LHCN-M2 (cell line): ENCODE measurements around the gene SULT1C2. TPM values are rescaled to one million over a fixed set of nuclear protein-coding genes. Genes with fewer than 3 reads are reported as not detected.
"Not testable (repeated sequence)": the region's sequence is repeated elsewhere in the genome, so short reads cannot be mapped to it uniquely, and the experiment has no call there.

Experiments used
- DNase-seq: peaks from one replicate; pipeline ENCODE4 v3.0.0-alpha.2; 2012; ENCODE audit warnings: low read depth
- polyA plus RNA-seq: library from polyadenylated mRNA; unstranded; fragments of >200 nt; gene quantifications from one replicate; pipeline ENCODE4 v1.2.1, GENCODE V29; 2012; ENCODE audit warnings: missing spikeins
- total RNA-seq: library from RNA; depleted of rRNA; stranded (reverse); fragments of >200 nt; gene quantifications from 2 replicates; pipeline ENCODE4 v1.2.3, GENCODE V29; 2014; rRNA removed

SULT1C2 gene
- 0.06 TPM in 1 of 2 replicates, not detected in the other for total RNA-seq
- polyA plus RNA-seq: 0.01 TPM

DNA sequence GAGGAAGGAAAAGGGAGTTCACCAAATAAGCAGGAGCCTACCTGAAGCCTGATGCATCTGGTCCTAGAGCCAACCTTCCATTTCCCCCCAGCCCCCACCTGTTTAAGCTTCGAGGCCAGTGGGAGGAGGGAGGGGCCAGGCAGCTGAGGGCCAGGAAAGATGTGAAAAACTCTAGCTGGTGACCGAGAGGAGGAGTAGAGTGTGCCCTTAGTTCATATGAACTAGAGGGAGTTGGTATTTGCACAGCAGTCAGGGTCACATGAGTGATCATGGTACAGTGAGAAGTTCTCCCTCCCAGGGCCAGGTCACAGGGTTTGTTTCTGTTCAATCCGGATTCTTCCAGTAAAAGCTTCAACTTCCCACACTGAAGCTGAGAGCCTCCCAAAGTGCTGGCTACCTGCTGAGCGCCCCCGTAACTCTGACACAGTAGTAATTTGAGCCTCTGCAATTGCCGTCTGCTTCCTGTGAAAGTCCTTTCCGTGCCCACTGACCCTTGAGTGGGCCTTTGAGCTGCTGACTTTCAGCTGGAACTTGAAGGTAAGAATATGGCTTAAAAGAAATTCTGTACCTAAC is at the start of gene SULT1C2:
Gene SULT1C2 (plus strand): TSS at position 362 of the 573 bp plus-strand sequence. CDS start 4,773 bp downstream, outside the sequence.
- peak; percentile 18 for DNase-seq

DNA sequence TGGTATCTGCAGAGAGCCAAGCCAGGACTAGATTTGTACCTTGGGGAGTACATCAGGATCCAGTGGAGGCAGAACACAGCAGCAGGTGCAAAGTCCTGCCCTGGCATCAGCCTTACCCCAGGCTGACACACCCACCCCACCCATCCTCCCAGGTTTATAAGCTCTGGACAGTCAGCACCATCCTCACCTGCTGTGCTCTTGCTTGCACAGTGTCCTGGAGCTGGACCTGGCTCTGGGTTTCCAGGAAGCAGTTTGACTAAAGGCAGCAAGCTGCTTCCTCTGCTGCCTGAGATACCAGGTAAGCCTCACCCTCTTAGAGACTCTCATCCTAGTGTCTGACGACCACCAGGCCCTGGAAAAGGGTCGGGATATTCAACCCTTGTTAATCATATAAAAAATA is 48.9 kb upstream of the SULT1C2 start, which contains the start of gene SULT1C3:
Gene SULT1C3 (plus strand): TSS at position 183 of the 400 bp plus-strand sequence. CDS start 7,227 bp downstream, outside the sequence.
- DNase-seq: no peak

DNA sequence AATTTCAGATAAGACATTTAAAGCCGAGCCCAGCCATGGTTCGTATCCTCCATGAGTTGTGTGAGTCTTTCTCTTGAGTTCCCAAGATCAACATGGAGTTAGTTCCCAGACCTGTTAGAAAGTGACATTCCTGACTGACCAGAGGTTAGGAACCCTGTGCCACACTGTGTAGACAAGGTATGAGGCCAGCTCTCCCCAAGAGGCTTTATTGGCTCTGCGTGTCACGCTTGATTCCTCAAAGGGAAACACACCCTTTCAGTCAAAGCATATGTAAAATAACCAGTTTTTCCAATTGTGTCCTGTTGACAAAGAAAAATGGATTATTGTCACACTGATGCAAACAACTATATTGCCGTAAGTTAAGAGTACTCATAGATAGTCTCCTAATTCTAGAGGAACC is 47.7 kb upstream of the SULT1C2 start:
- DNase-seq: no peak

DNA sequence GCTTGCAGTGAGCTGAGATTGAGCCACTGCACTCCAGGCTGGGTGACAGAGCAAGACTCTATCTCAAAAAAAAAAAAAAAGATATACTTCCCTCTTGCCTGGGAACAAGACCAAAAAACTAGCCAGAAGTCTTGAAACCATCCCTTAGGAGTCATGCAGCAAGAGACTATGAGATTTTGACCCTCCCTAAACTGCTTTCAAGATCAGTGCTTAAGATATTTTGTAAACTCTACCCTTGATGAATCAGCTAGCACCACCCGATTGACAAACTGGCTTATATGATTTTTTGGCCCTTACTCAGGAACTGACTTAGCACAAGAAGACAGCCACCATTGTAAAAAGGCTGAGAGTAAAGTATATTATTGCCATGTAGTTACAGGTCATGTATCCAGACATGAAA is 45.1 kb upstream of the SULT1C2 start:
- no peak for DNase-seq

DNA sequence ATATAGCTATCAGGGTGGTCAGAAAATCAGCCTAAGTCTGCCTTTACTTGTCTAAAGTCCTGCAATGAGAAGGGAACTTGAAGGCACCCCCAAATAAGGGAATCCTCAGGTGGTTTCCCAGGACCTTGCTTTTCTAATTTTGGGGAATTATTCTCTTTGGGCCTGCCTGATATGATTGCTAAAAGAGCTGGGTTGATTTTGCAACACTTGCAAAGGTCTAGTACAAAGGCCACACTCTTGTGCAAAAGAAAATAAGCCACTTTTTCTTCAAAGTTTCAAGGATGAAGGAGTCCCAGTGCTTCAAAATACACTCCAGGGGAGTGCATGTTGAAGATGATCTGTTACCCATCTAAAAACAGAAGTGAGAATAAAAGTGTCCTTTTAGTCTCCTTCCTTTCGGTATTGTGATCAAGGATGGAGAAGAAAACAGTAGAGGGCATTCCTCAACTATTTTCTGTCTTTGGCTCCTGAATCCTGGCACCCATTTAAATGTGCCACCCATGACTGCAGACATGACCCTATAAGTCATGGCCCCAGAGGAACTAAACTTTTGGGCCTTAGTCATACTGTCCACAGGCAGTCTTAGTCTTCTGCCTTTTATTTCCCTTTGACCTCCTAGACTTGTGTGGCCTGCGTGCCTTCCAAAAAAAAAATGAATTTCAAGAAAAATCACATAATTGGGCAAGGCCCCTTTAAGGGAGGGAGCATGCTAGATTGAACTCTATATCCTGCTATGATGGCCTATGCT is 43.9 kb upstream of the SULT1C2 start:
- no peak for DNase-seq

DNA sequence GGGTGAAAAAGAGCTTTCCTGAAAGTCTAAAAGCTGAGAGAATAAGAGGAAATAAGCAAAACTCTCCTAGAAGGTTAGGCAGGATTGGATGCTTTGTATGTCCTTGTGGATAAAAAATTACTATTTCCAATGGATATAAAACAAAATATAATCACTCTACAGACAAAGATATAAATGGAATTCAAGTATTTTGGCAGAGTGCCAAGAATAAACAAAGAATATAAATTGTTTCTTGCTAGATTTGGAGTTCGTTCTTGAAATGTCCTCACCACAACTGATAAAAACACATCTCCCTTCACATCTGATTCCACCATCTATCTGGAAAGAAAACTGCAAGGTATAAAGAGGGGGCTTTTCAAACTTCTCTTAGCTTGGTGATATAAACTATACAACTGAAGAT is 35.6 kb upstream of the SULT1C2 start:
- no peak for DNase-seq

DNA sequence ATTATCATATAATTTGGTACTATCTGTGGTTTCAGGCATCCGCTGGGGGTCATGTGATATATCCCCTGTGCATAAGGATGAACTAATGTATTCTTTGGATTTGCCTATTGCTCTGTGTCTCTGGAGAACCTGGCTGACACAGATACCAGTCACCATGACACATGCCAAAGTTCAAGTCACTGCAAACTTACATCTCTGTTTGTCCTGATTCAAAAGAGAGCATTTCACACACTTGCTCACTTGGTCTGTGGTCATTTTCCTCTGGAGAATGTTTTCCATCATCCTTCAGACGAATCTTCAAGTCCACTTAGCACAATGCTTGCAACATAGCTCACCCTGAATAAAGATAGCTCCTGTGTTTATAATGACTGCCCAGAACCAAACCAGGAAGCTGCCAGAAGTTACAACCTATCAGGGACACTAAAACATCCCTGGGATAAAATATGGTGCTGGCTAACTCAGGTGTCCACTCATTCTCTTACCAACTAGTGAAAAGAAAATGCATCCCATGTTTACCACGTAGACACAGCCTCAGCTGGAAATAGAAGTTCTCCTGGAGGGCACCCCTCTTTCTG is 30.9 kb upstream of the SULT1C2 start:
- peak; percentile 73 for DNase-seq

DNA sequence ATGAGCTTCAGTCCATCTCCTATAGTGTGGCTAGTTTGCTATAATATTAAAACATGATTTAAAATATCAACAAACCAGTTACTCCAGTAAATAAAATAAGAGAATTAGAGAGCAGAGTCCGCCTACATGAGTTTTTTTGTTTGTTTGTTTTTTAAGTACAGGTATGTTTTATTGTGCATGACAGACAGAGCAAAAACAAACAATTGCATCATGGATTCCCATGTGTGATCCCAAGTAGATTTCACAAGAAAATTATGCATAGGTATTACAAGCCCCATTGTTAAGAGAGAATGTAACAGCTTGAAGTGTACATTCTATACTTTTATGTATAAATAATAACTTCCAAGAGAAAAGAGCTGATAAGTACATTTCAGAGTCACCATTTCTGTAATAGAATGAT is 27.9 kb upstream of the SULT1C2 start:
- no peak for DNase-seq

DNA sequence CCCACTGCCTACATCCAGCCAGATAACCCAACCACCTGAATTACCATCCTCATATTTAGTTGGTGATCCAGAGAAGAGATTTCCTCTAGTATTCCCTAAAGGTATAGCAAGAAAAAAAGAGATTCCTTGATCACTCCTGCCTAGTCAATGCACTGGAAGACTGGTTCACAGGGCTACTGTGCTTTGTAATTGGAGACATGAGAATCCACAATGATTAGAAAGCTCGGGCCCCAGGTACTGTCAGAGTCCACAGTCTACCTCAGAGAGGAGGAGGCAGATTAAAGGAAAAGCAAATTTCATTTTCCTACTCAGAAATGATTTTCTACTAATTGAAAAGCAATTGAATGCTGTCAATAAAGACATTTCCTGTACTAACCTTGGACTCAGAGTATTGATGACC is 26.7 kb upstream of the SULT1C2 start:
- no peak for DNase-seq

DNA sequence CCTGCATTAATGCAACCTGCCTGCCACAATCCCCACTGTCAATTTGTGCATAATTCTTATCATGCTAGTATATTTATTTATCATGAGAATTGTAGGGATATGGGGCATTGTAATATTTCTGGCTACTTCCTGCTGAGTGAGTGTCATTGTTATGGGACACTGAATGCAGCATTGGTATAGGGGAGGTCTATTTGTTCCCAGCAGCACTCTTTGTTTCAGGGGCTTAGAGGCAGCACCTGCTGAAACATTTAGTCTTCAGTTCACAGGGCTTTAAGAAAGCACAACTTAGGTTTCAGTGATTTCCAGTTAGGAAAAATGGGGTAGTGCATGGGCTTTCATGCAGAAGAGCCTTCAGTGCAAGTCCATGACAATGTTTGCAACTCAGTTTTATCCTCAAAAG is 25.3 kb upstream of the SULT1C2 start:
- no peak for DNase-seq

DNA sequence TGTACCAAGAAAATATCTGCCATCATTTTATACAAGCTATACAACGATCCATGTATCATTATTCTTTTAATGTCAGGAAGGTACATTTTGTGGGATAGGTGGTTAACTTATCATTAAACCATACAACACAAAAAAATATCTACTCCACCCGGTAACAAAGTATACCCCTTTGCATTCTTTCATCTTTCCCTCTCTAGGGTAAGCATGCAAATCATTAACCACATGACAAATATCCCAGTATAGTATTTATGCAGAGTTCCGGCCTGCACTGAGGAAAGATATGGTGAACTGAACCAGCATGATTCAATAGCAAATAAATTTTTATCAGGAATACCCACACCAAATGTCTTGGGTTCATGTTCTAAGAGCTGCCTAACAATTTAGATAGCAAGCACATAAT is 22.5 kb upstream of the SULT1C2 start:
- DNase-seq: no peak

DNA sequence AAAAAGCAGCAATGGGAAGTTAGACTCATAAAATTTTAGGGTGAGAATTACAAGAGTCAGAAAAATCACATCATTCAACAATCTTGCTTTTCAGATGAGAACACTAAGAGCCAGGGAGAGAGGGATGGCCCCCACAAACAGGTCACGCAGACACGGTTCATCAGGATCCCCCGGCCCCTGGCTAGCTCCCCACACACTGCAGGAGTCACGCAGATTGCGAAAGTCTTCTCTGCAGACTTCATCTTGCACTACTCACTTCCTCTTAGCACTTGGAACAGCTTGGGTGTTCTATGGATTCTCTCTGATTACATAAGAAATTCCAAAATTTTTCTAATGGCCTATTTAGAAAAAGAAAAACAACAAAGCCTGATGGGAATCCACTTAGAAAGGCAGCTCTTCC is 21.6 kb upstream of the SULT1C2 start:
- peak; percentile 34 for DNase-seq

DNA sequence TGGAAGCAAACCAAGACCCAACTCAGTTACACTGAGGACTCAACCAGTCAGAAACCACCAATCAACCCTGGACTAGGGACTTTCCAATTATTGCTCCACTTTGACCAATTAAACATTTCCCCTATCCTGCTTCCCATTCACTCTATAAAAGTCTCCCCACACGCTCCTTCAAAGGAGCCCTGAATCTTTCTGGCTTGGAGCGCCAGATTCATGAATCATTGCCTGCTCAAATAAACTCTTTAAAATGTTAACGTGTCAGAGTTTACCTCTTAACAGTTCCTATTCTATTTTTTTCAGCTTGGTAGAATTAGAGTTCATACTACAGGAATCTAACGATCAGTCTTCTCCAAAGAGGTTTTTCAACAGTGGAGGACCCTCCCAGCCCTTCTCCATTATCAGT is 20.7 kb upstream of the SULT1C2 start:
- peak; percentile 65 for DNase-seq

DNA sequence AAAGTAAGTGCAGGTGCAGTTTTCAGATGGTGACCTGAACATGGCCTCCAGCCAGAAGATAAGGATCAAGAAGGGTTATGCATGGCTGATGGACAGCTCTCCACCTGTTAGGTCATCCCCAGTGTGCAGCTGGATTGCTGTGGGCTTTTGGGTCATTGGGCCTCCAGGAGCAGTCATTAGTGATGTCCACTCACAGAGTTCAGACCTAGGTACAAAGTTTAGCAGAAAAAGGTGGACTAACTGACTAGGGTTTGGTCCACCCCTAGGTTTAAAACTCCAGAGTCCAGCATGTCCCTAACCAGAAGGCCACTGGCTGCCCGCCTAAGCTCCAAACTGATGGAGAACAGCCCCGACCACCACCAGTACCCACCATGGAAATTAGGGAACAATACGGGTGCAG is 18.3 kb upstream of the SULT1C2 start:
- no peak for DNase-seq

DNA sequence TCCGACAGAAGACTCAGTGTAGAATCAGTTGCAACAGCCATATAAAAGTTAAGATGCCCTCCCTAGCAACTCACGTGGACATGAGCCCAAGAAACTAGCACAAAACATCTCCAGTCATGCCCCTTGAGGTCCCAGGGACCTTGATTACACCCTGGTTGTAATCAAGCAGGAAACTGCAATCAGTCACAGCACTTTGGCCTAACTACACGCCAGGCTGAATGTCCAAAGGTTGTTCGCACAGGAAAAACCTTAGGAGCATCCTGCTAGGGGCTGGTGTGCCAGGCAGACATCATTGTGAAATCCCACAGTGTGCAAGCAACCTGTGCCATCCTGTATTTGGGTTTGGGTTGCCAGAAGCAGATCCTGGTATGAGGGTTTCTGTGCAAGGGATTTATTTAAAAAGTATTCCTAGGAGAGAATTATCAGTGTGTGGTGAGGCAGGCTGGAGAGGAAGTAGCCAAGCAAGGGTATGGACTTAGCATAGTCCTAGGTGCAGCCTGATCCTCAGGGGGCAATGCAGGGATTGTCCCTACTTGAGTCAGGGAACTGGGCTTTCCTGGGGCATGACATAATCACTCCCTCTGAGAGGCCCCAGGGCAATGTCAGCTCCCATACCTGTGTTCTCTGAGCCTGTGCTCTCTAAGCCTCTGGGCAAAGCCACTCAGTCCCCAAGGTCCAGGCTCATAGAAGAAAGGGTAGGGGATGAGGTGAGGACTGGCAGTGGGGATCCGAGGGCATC is 17.8 kb upstream of the SULT1C2 start:
- DNase-seq: no peak

DNA sequence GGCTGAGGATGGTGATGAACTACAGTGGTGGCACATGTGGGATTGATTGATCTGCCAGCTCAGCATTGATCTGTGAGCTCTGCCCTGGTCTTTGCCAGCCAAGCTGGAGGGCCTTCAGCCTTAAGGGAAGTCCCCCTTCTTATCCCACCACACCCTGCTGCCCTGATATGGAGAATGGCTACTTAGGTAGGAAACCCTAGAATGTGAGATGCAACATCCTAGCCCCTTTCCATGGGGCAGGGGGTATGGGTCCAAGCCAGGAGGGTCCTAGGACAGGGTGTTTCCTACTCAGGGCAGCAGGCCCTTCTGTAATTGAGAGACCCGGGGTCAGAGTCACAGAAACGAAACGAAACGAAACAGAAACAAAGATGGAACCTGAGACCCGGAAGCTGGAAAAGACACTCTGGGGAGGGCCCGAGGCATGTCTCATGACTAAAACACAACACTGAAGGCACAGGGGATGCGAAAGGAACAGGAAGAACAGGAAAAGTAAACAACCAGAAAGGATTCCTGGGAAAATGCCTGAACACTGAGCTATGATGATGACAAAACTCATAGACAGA is 16.9 kb upstream of the SULT1C2 start:
- peak; percentile 92 for DNase-seq

DNA sequence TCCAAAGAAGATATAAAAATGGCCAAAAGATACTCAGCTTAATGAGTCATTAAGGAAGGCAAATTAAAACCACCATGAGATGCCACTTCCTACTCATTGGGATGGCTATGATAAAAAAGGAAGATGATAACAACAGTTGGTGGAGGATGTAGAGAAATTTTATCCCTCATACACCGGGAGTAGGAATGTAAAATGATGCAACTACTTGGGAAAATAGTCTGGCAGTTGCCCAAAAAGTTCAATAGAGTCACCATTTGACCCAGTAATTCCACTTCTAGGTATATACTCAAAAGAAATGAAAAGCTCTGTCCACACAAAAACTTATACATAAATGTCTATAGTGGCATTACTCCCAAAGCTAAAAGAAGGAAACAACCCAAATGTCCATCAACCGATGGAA is 10.1 kb upstream of the SULT1C2 start:
- peak; percentile 67 for DNase-seq

DNA sequence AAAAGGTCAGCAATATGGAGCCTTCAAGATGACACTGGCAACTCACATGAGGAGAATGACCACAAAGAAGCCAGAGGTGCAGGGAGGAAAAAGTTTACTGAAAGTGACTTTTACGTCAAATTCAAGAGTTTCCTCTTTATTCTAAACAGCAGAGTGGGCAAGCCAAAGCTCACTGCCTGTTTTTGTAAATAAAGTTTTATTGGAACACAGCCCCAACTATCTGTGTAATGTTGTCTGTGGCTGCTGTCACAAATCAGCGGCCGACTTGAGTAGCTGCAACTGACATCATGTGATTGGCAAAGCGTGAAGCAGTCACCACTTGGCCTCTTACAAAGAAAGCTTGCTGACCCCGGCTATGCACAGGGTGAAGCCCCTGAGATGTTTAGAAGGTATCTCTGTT is 9.2 kb upstream of the SULT1C2 start:
- DNase-seq: no peak

DNA sequence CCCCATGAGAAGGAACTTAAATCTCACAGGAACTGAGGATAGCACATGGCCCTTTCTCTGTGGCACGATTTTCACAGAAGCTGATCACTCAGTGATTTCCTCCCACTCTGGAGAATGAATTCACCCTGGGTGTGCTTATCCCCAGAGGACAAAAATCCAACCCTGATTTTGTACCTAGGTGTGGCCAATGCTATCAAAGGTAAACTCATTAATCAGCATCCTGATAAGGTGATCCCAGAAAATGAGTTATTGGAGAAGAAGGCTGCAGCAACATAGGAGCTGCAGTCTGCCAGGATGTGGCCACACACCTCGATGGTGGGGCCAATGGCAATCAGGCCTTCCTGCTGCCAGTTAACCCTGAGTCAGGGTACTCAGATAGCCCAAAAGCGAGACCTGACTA is 8.2 kb upstream of the SULT1C2 start:
- no peak for DNase-seq

DNA sequence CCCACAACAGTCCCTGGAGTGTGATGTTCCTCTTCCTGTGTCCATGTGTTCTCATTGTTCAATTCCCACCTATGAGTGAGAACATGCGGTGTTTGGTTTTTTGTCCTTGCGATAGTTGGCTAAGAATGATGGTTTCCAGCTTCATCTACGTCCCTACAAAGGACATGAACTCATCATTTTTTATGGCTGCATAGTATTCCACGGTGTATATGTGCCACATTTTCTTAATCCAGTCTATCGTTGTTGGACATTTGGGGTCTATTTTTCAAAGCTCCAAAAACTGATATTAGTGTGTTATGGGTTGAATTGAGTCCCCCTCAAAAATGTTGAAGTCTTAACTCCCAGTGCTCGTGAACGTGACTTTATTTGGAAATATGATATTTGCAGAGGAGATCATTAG is 4.1 kb upstream of the SULT1C2 start:
- not testable (repeated sequence) for DNase-seq

DNA sequence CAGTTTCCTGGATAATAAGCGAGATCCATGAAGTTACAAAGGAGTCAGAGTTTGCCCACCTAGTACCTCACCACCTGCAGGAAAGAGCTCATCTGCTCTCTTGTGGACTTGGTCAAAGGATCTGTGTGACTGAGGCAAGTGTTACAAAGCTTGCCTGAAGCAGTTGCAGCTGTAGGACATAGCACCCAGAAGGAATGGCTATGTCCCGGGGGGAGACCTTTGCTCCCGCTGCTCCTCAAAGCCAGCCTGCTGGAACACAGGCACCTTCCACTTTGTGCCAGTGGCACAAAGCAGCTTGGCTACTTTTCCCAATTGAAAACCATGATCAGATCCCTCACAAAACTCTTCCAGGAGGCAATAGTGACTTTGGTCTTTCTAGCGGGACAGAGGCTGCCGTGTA is 3.1 kb upstream of the SULT1C2 start:
- DNase-seq: no peak

DNA sequence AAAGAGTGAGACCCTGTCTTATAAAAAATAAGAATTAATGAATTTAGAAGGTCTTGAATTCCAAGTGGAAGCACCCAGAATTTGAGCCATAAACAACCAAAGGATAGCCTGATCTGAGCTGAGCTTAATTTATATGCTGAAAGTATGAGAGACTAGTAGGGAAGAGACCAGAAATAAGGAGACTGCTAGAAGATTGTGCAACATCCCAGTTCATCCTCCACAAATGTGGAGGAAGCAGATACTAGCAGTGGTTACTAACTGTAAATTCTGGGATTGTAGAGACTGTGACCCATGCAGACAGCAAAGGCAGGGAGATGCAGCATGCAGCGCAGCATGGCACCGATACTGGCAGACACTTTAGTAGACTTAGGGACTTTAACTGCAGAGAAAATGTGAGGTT is 1.5 kb upstream of the SULT1C2 start:
- DNase-seq: no peak
